Mesodermal cell (in vitro differentiated cells): ENCODE measurements around the gene CST5.
"Not testable (repeated sequence)": the region's sequence is repeated elsewhere in the genome, so short reads cannot be mapped to it uniquely, and the experiment has no call there.

Source experiments
- H3K27ac ChIP-seq: 2 replicates; pipeline ENCODE4 v1.7.0; 2013; ENCODE audit warnings: mild to moderate bottlenecking, low read depth, low read length, moderate library complexity; ENCODE audit not compliant: severe bottlenecking
- H3K36me3 ChIP-seq: 2 replicates; pipeline ENCODE4 v1.7.1; 2013; ENCODE audit warnings: mild to moderate bottlenecking, low read length, moderate library complexity; ENCODE audit not compliant: control insufficient read depth, insufficient read depth
- H3K4me1 ChIP-seq: one replicate; pipeline ENCODE4 v1.7.1; 2013; ENCODE audit warnings: mild to moderate bottlenecking, low read length; ENCODE audit not compliant: insufficient read depth, control insufficient read depth, poor library complexity, severe bottlenecking
- H3K4me3 ChIP-seq: 2 replicates; pipeline ENCODE4 v1.7.0; 2013; ENCODE audit warnings: low read length, control low read depth, mild to moderate bottlenecking; ENCODE audit not compliant: insufficient read depth, poor library complexity, severe bottlenecking; ENCODE audit errors: extremely low read depth
- H3K9me3 ChIP-seq: 2 replicates; pipeline ENCODE4 v1.7.1; 2013; ENCODE audit warnings: mild to moderate bottlenecking, low read length, moderate library complexity; ENCODE audit not compliant: control insufficient read depth
- WGBS, 2 experiments: methylation state at CpG; one replicate each; pipeline ENCODE4 v1.1.5; 2013; ENCODE audit warnings: missing lambda C conversion rate in 2 of 2; ENCODE audit not compliant: insufficient coverage in 2 of 2; 5-methylcytosine and 5-hydroxymethylcytosine counted together

The CST5 gene

DNA sequence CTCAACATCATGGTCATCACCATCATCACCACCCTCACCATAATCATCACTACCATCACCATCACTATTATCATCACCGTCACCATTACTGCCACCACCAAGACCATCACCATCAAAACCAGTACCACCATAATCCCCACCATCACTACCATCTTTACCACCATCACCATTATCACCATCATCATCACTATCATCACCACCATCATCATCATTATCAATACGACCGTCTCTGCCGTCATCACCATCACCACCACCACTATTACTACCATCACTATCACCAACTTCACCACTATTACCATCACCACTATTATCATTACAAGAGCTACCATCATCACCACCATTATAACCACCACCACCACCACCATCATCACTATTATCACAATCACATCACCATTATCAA lies 11.3 kb upstream of the CST5 start:
- H3K4me1 ChIP-seq, H3K4me3 ChIP-seq, H3K9me3 ChIP-seq, H3K36me3 ChIP-seq, H3K27ac ChIP-seq: not testable (repeated sequence)
- WGBS, 2 experiments, result 92 to 93% methylated on average over 4 of the region's 4 CpGs

DNA sequence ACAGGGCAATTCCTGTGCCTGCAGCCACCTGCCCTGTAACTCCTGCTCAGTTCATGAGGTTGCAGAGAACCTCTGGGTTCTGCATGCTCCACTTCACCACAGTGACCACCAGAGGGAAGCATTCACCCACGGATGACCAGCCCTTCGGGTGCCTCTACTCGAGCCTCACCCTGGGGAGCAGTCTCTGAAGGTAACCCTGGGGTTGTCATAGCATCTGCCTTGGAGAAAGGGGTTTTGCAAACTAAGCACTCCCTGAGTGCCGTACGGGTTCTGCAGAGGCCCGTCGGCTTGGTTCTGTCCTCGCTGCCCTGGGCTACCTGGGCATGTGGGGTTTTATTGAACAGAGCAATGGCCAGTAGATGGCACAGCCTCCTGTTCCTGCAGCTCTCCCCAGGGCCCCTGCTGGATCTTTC lies 10.2 kb upstream of the CST5 start:
- Histone ChIP-seq H3K9me3 (no peaks in the 10 kb centered on the region), H3K36me3 (no peaks in the 10 kb centered on the region)
- WGBS, 2 experiments, result 48 to 49% methylated on average over 8 of the region's 8 CpGs

GRCh38 chr20:23887856-23888255 lies 8.3 kb upstream of the CST5 start:
- peaks cover 3% of the 10 kb centered on the region for H3K4me1 ChIP-seq
- WGBS, 2 experiments, result 100% methylated on average over 1 of the region's 2 CpGs; no CpG with 5 or more reads in 1 of the 2 experiments
- H3K36me3 ChIP-seq, result no peaks in the 10 kb centered on the region
- no peaks in the 10 kb centered on the region for H3K9me3 ChIP-seq
- no peak overlapping the region for H3K4me3 ChIP-seq
- no peak overlapping the region for H3K27ac ChIP-seq

More for the DNA sequence above, 10.2 kb upstream of the CST5 start:
- Histone ChIP-seq H3K4me3 (no peak overlapping the region), H3K27ac (no peak overlapping the region), H3K4me1 (no peaks in the 10 kb centered on the region)

DNA sequence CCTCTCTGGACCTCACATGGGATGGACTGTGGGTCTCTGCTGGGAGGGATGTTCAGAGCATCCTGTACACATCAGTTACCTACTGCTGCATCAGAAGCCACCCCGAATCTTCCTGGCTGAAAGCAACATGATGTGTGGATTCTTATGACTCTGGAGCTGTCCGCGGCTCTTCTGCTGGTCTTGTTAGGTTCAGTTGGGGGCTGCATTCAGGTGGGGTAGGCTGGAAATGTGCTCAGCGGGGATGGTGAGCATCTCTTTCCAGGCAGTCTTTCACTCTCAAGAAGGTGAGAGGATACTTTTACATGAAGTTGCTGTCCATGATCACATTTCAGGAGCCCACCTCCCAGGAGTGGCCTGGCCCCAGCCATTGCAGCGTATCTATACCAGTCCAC lies 5.2 kb upstream of the CST5 start:
- no peak overlapping the region for H3K4me3 ChIP-seq
- peaks cover 3% of the 10 kb centered on the region for H3K4me1 ChIP-seq
- H3K9me3 ChIP-seq, result no peaks in the 10 kb centered on the region
- no peak overlapping the region for H3K27ac ChIP-seq
- no peaks in the 10 kb centered on the region for H3K36me3 ChIP-seq
- 100% methylated on average over 3 to 4 of the region's 5 CpGs for WGBS, 2 experiments

- WGBS, 2 experiments, result 92 to 95% methylated on average over 4 of the region's 5 CpGs
- Histone ChIP-seq H3K4me1 (peaks cover 3% of the 10 kb centered on the region), H3K27ac (no peak overlapping the region), H3K9me3 (no peaks in the 10 kb centered on the region), H3K36me3 (no peaks in the 10 kb centered on the region), H3K4me3 (no peak overlapping the region)
Measured at GRCh38 chr20:23884136-23884770, 4.7 kb upstream of the CST5 start.

DNA sequence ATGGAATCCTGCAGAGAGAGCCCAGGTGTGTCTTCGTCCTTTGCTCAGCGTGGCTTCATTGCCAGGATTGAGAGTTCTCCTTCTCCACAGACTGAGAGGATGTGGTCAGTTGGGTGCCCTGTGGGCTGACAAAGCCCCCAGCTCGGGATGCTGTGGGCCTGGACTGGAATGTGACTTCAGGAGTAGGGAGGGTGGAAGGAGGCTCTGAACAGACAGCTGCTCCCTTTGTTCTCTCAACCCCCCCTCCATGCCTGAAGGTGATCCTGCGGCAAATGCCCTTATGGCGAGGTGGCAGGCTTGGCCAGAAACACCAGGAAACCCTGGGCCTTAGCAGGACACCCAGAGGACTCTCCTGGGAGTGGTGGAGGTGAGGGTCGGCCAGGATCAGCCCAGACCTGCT lies 1.8 kb upstream of the CST5 start:
- no peak overlapping the region for H3K27ac ChIP-seq
- no peak overlapping the region for H3K4me3 ChIP-seq
- WGBS, 2 experiments, result 83 to 86% methylated on average over 1 to 2 of the region's 6 CpGs
- no peaks in the 10 kb centered on the region for H3K36me3 ChIP-seq
- H3K4me1 ChIP-seq, result peaks cover 3% of the 10 kb centered on the region
- H3K9me3 ChIP-seq, result no peaks in the 10 kb centered on the region

DNA sequence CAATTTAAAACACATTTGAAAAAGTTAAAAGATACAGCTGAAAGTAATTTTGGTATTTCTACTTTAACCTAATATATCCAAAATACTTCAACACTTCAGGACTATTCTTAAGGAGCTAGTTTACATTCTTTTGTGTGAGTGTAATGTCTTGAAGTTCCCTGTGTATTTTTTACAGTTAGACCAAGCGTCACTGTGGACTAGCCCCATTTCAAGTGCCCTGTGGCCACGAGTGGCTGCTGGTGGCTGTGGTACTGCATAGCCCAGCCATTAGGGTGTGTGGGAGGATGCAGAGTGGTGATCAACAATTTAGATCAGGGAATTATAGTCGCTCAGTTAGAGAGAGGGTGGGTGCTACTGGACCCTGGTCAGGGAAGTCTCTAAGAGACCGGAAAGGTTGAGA lies 869 bp upstream of the CST5 start:
- H3K4me3 ChIP-seq, result no peak overlapping the region
- H3K4me1 ChIP-seq, result peaks cover 3% of the 10 kb centered on the region
- 88 to 95% methylated on average over 4 of the region's 4 CpGs for WGBS, 2 experiments
- H3K9me3 ChIP-seq, result no peaks in the 10 kb centered on the region
- H3K27ac ChIP-seq, result no peak overlapping the region
- no peaks in the 10 kb centered on the region for H3K36me3 ChIP-seq

DNA sequence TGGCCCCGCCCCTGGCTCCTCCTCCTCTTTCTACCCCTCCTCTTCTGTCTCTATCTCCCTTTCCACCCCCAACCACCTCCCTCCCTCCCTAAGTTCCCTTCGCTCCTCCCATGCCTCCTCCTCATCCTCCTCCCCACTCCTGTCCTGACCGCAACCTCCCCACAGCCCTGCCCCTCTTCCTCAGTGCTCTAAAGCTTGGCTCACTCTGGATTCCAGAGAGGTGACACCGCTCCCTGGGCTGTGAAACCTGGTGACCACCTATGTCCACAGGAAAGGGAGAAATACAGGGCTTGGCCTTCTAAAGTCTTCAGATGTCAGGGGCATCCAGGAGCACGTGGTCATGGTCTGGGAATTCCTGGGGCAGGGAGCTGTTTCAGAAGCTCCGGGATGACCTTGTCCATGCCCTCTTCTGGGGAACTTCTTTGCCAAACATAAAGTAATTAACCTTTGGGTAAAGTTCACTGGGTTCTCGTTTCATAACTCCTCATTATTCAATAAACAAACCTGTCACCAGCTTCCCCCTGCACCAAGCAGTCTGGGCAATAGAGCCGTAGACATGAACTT lies 345 bp upstream of the CST5 start:
- no peak overlapping the region for H3K4me3 ChIP-seq
- H3K9me3 ChIP-seq, result no peaks in the 10 kb centered on the region
- H3K27ac ChIP-seq, result no peak overlapping the region
- peaks cover 3% of the 10 kb centered on the region for H3K4me1 ChIP-seq
- no peaks in the 10 kb centered on the region for H3K36me3 ChIP-seq
- 74 to 79% methylated on average over 4 to 8 of the region's 8 CpGs for WGBS, 2 experiments

DNA sequence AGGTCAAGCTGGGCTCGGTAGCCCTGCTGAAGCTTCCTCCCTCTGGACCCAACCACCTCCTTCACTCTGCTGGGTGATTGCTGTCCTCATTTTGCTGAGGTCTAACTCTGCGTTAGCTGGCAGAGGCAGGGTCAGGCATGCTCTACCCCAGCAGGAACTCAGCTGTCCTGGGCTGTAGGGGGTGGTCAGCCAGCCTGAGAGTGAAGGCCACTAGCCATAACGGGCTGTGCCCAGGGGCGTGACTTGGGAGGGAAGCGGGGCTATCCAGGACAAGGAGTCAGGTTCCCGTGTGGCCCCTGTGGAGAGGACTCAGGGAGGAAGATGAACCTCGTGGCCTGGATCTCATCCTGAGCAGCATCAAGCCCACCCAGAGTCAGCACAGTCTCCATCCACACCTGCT lies 761 bp downstream of the CST5 start:
- Histone ChIP-seq H3K4me3 (no peak overlapping the region), H3K9me3 (no peaks in the 10 kb centered on the region), H3K4me1 (no peaks in the 10 kb centered on the region), H3K27ac (no peak overlapping the region), H3K36me3 (no peaks in the 10 kb centered on the region)
- WGBS, 2 experiments, result 79 to 80% methylated on average over 7 of the region's 7 CpGs

- not testable (repeated sequence) for H3K36me3 ChIP-seq, H3K4me1 ChIP-seq, H3K27ac ChIP-seq, H3K4me3 ChIP-seq, H3K9me3 ChIP-seq
- WGBS, 2 experiments, result 100% methylated on average over 1 of the region's 2 CpGs; no CpG with 5 or more reads in 1 of the 2 experiments
Measured at GRCh38 chr20:23878016-23878542, 1.5 kb downstream of the CST5 start.

DNA sequence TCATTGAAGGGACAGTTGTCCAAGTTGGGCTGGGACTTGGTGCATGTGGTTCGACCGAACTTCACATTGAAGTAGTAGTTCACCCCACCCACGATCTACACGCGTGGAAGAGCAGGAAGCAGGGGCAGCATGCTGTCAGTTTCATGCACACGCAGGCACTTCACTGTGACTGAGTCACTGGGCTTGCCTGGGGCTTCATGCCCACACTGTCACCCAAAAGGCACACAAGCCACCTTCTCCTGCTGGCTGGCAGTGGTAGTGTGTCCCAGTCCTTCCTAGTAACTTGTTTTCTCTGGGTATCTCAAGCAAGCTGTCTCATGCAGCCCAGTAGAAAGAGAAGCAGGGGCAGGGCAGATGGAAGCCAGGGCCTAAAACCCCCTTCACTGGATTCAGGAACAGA lies 2.0 kb downstream of the CST5 start:
- H3K36me3 ChIP-seq, result no peaks in the 10 kb centered on the region
- 95 to 98% methylated on average over 6 of the region's 6 CpGs for WGBS, 2 experiments
- H3K4me3 ChIP-seq, result no peak overlapping the region
- H3K9me3 ChIP-seq, result no peaks in the 10 kb centered on the region
- H3K27ac ChIP-seq, result no peak overlapping the region
- no peaks in the 10 kb centered on the region for H3K4me1 ChIP-seq
